Tibial nerve (tissue), 4 donors: Measurements from ENCODE around the gene WAPL.

Experiments
- CTCF ChIP-seq, 5 experiments: fragments of 200-600 bp in 3 of 5; fragments of 450-650 bp in 2 of 5; sonication (generic) in 3 of 5; IDR thresholded peaks; one replicate each; pipeline ENCODE4 v1.5.1; 2016 to 2019; ENCODE audit warnings: antibody characterized with exemption in 5 of 5, mild to moderate bottlenecking in 3 of 5, moderate library complexity in 2 of 5
- EP300 ChIP-seq, 2 donors: sonication (generic); formaldehyde crosslinking; IDR thresholded peaks; one replicate each; pipeline ENCODE4 v1.6.1; 2017; ENCODE audit warnings: antibody characterized with exemption in 2 of 2, mild to moderate bottlenecking in 1 of 2
- POLR2A ChIP-seq, 2 donors: fragments of 450-650 bp; IDR thresholded peaks; one replicate each; pipeline ENCODE4 v1.6.1; 2017; ENCODE audit warnings: antibody characterized with exemption in 2 of 2, mild to moderate bottlenecking in 2 of 2, moderate library complexity in 2 of 2

GRCh38 chr10:86512137-86512536, 9.5 kb downstream of the WAPL start:
- TF ChIP-seq POLR2A (IDR thresholded peaks at IDR 0.05) (no peak), EP300 (IDR thresholded peaks at IDR 0.05) (no peak), CTCF (IDR thresholded peaks at IDR 0.05) (no peak)
